Fibroblast of the aortic adventitia (primary cell): Measurements from ENCODE around the gene SLC5A5. TPM values are rescaled to one million over a fixed set of nuclear protein-coding genes. Genes with fewer than 3 reads are reported as not detected.
A peak's percentile ranks its signal among the peaks of the same experiment; 100 is the strongest.

Experiments used
- DNase-seq: peaks from one replicate; pipeline ENCODE4 v3.0.0-alpha.2; 2010; ENCODE audit warnings: low read depth
- H3K4me3 ChIP-seq: 2 replicates; pipeline ENCODE4 v1.5.1; 2011; ENCODE audit warnings: low read depth, mild to moderate bottlenecking, control low read depth, low read length, moderate library complexity
- CTCF ChIP-seq: IDR thresholded peaks from 2 replicates; pipeline ENCODE4 v1.5.1; 2011; ENCODE audit warnings: mild to moderate bottlenecking, low read length, control low read depth, inconsistent platforms; ENCODE audit not compliant: insufficient read depth
- total RNA-seq: library from RNA; depleted of rRNA; stranded (reverse); fragments of >200 nt; gene quantifications from 2 replicates; pipeline ENCODE4 v1.2.3, GENCODE V29; 2012; ENCODE audit warnings: low replicate concordance

Gene SLC5A5
- total RNA-seq, 1 donor, result not detected

DNA sequence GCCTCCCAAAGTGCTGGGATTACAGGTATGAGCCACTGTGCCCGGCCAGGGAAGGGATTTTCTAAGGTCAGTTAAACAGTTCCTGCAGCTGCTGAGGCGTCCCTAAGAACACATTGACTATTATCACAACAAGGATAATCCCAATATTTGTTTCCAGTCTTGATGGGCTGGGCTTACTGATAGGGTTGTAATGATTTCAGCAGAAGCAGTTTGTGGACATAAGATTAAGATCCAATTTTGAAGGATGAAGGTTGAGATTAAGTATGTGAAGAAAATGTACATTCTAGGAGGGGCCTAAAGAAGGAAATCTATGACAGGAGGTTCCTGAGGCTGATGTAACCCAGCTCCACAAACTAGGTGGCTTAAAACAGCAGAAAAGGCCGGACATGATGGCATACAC is 50.4 kb downstream of the SLC5A5 start:
- no peak for DNase-seq
- TF ChIP-seq CTCF, result no peak
- H3K4me3 ChIP-seq, result no peak overlapping the region

- no peak for TF ChIP-seq CTCF
- DNase-seq, result no peak
- no peak overlapping the region for H3K4me3 ChIP-seq
These were observed 54.3 kb downstream of the SLC5A5 start for GRCh38 chr19:17926044-17926443.

- DNase-seq, result no peak
- TF ChIP-seq CTCF, result no peak
These were observed 57.3 kb downstream of the SLC5A5 start for GRCh38 chr19:17929056-17929455.

DNA sequence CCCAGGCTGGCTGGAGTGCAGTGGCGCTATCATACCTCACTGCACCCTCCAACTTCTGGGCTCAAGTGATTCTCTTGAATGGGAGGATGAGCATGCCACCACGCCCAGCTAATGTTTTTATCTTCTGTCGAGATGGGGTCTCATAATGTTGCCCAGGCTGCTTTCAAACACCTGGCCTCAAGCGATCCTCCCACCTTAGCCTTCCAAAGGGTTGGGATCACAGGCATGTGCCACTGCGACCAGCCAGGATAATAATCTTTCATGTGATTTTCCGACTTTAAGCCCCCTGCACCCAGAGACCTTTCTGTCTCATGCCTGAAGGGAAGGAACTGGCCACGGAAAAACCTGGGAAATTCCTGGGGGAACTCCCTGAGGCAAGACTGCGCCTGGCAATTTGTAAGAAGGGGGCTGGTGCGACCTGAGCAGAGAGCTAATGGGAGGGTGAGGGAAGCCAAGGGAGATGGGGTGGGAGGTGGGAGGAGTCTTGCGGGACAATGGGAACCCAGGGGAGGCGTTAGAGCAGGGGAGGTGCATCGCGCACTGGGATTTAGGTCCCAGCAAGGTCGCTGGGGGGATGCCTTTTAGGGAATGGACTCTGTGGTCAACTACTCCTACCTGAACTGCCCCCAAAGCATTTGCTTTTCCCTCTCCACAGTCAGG is 59.9 kb downstream of the SLC5A5 start:
- no peak for TF ChIP-seq CTCF
- H3K4me3 ChIP-seq, result peak overlapping the region; percentile 22
- no peak for DNase-seq

More at GRCh38 chr19:17929056-17929455, 57.3 kb downstream of the SLC5A5 start:
- H3K4me3 ChIP-seq, result no peak overlapping the region

- TF ChIP-seq CTCF, result peak; percentile 88
- H3K4me3 ChIP-seq, result peak within 1 kb of the TSS; percentile 93
- peak; percentile 91 for DNase-seq
These were observed 61.0 kb downstream of the SLC5A5 start, which contains the start of gene CCDC124 for GRCh38 chr19:17932485-17933338. TSS of gene CCDC124 (plus strand) at chr19:17933015. CDS start at chr19:17936421, 3,406 bp downstream.

GRCh38 chr19:17933414-17934129 is 61.8 kb downstream of the SLC5A5 start:
- peak; percentile 23 for DNase-seq
- no peak for TF ChIP-seq CTCF
- peak overlapping the region; percentile 93 for H3K4me3 ChIP-seq
